ENCODE results near the gene TREML1.

DNA sequence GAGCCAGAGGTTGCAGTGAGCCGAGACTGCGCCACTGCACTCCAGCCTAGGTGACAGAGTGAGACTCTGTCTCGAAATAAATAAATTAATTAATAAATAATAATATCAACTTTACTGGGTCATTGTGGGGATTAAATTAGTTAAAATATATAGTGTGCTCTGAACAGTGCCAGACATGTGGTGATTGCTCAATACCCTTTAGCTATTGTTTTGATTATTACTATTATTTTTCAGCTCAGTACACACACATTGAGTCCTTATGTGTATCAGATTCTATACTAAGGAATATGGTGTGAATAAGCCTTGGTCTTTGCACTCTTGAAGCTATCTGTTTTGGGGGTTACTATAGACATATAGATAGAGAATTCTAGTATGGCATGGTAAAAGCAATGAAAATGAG is 28.9 kb downstream of the TREML1 start:
- TF ChIP-seq, protein P1, sequence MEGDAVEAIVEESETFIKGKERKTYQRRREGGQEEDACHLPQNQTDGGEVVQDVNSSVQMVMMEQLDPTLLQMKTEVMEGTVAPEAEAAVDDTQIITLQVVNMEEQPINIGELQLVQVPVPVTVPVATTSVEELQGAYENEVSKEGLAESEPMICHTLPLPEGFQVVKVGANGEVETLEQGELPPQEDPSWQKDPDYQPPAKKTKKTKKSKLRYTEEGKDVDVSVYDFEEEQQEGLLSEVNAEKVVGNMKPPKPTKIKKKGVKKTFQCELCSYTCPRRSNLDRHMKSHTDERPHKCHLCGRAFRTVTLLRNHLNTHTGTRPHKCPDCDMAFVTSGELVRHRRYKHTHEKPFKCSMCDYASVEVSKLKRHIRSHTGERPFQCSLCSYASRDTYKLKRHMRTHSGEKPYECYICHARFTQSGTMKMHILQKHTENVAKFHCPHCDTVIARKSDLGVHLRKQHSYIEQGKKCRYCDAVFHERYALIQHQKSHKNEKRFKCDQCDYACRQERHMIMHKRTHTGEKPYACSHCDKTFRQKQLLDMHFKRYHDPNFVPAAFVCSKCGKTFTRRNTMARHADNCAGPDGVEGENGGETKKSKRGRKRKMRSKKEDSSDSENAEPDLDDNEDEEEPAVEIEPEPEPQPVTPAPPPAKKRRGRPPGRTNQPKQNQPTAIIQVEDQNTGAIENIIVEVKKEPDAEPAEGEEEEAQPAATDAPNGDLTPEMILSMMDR (IDR thresholded peaks at IDR 0.05) = no peak
- no peak for TF ChIP-seq RFX5 (IDR thresholded peaks at IDR 0.05; ENCODE audit: low read length)
- TF ChIP-seq, protein P2, sequence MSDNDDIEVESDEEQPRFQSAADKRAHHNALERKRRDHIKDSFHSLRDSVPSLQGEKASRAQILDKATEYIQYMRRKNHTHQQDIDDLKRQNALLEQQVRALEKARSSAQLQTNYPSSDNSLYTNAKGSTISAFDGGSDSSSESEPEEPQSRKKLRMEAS (IDR thresholded peaks at IDR 0.05; ENCODE audit: low read depth) = no peak
